Heart left ventricle (tissue), 16 donors: Measurements from ENCODE around the gene IGHMBP2. TPM values are rescaled to one million over a fixed set of nuclear protein-coding genes. Genes with fewer than 3 reads are reported as not detected.
A peak's percentile ranks its signal among the peaks of the same experiment; 100 is the strongest.

Experiments used
- ATAC-seq, 4 donors: fragments of 200-7000 bp; cut with Tn5 transposase; one replicate each; pipeline ENCODE4 v1.9.1; 2020 to 2022; ENCODE audit warnings: moderate library complexity in 4 of 4, mild to moderate bottlenecking in 3 of 4, moderate number of reproducible peaks in 1 of 4
- DNase-seq, 5 donors: peaks; one replicate each; pipeline ENCODE4 v3.0.0-alpha.2; 2020
- H3K27ac ChIP-seq, 12 donors: fragments of 200-600 bp; sonication (generic) in 4 of 12; one replicate each; pipeline versions ENCODE4 v1.5.0 to v1.8.0; 2016 to 2022; ENCODE audit warnings: mild to moderate bottlenecking in 2 of 12
- H3K27me3 ChIP-seq, 9 donors: fragments of 200-600 bp; sonication (generic) in 2 of 9; one replicate each; pipeline versions ENCODE4 v1.5.1 to v1.8.0; 2016 to 2022; ENCODE audit warnings: mild to moderate bottlenecking in 3 of 9
- H3K36me3 ChIP-seq, 9 donors: fragments of 200-600 bp; sonication (generic) in 2 of 9; one replicate each; pipeline versions ENCODE4 v1.5.0 to v1.8.0; 2018 to 2022; ENCODE audit warnings: mild to moderate bottlenecking in 2 of 9
- H3K4me1 ChIP-seq, 12 donors: fragments of 200-600 bp; sonication (generic) in 4 of 12; one replicate each; pipeline versions ENCODE4 v1.5.0 to v1.8.0; 2016 to 2022; ENCODE audit warnings: mild to moderate bottlenecking in 3 of 12
- H3K4me3 ChIP-seq, 12 donors: fragments of 200-600 bp; sonication (generic) in 4 of 12; one replicate each; pipeline versions ENCODE4 v1.5.0 to v1.8.0; 2017 to 2022; ENCODE audit warnings: mild to moderate bottlenecking in 9 of 12, moderate library complexity in 4 of 12
- H3K9me3 ChIP-seq, 12 donors: fragments of 200-600 bp; sonication (generic) in 4 of 12; one replicate each; pipeline versions ENCODE4 v1.5.0 to v1.8.0; 2016 to 2022; ENCODE audit warnings: mild to moderate bottlenecking in 1 of 12
- POLR2A ChIP-seq, 2 donors: fragments of 450-650 bp; IDR thresholded peaks; one replicate each; pipeline ENCODE4 v1.6.1; 2017; ENCODE audit warnings: antibody characterized with exemption in 2 of 2, mild to moderate bottlenecking in 2 of 2, moderate library complexity in 2 of 2
- WGBS, 4 donors: extraction: QIAGEN DNeasy Blood & Tissue Kit in 2 of 4; methylation state at CpG; one replicate each; pipeline versions ENCODE4 v1.1.5 to v1.1.7; 2013 to 2018; 5-methylcytosine and 5-hydroxymethylcytosine counted together
- intact Hi-C, 10 donors: fragments of 100-400 bp; cut with DNase I; formaldehyde crosslinking; loops; one replicate each; pipeline versions ENCODE4 v1.11.1 to v1.14.2; 2022
- polyA plus RNA-seq, 2 donors: library from polyadenylated mRNA; stranded (reverse); fragments of 200-250 nt; gene quantifications; one replicate each; pipeline ENCODE4 v1.2.3, GENCODE V29; 2013
- total RNA-seq, 9 donors: library from RNA; depleted of rRNA in 2 of 9; stranded (reverse); fragments of >200 nt in 2 of 9; fragmentation: NEBNext Ultra II Directional in 3 of 9; extraction: Animal tissue kit (Norgen Biotek cat#: 25700) in 3 of 9; gene quantifications; one replicate each; pipeline versions ENCODE4 v1.1.0 to v1.2.4, GENCODE V29; 2016 to 2023
- TF ChIP-seq, protein P1 (sequence below), 12 donors: fragments of 200-600 bp; sonication (generic) in 4 of 12; IDR thresholded peaks; one replicate each; pipeline versions ENCODE4 v1.5.0 to v1.8.0; 2018 to 2022; ENCODE audit warnings: antibody characterized with exemption in 12 of 12, mild to moderate bottlenecking in 5 of 12
- donor health status: ischemic (EF 13 %, LVEDD 7.1; RV severe dilation, severe dysfunction).
- donor health status: healthy with polysubstance abuse.
- donor health status: DM: no; HTN: yes; CAD: no.
- donor health status: DM: no; HTN: no; CAD: no.
- donor health status: ischemic (EF 25% LVEDD 6.9; RV normal size, moderate dysfunction).
- donor health status: ischemic (EF 25% LVEDD 5.7; RV mildly dilated, moderate dysfunction).
- donor health status: healthy.
- donor health status: DM: yes; HTN: yes; CAD: no.
- donor health status: ischemic (EF 35%, LVEDD 5.7; RV mildly dilated, moderate dysfunction).
- donor health status: nonischemic (EF 11% LVEDD 7.7; RV severe dilation, severe dysfunction).
- donor health status: DM: yes; HTN: yes; CAD: no.
- donor health status: PGD.
- donor health status: ischemic (EF 29% LVEDD 5.4; RV normal size, mild dysfunction).
- donor health status: nonischemic (EF 23%, LVEDD 6.1; RV moderate dilation, normal function).

Gene IGHMBP2
- total and polyA plus RNA-seq, 11 donors: 8.3 to 18.9 (median 12.6) TPM

DNA sequence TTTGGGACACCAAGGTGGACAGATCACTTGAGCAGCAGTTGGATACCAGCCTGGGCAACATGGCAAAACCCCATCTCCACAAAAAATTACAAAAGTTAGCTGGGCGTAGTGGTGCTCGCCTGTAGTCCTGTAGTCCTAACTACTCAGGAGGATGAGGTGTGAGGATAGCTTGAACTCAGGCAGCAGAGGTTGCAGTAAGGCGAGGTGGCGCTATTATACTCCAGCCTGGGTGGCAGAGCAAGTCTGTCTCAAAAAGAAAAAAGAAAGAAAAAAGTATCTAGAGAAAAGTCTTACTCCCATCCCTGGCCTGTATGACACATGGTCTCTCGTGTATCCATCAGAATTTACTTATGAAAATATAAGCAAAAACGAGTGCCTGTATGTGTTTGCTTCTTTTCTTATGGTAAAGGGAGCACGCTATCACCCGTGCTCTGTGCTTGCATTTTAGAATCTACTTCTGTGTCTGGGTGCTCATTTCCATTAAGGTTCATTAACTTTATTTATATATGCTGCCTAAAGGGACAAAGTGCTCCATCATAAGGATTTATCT, 46.6 kb upstream of the IGHMBP2 start:
- Histone ChIP-seq H3K4me3 (no peak overlapping the region), H3K9me3 (no peaks in the 10 kb centered on the region), H3K27ac (peak overlapping the region in 1 of 12 donors; percentile 69), H3K36me3 (no peaks in the 10 kb centered on the region), H3K27me3 (peaks cover 0 to 10% (median 0%) of the 10 kb centered on the region in 9 donors), H3K4me1 (peaks cover 0 to 24% (median 9%) of the 10 kb centered on the region in 12 donors)
- WGBS, 4 donors: 88 to 95% (median 95%) methylated on average over 8 of the region's 8 CpGs
- DNase-seq (no peak), ATAC-seq (no peak)
- intact Hi-C loops: loop anchor here in 2 of 10 donors (10.0 kb wide), 2 partner anchors 242 to 252 kb away; no protein-coding TSS in a partner anchor
- TF ChIP-seq, protein P1, sequence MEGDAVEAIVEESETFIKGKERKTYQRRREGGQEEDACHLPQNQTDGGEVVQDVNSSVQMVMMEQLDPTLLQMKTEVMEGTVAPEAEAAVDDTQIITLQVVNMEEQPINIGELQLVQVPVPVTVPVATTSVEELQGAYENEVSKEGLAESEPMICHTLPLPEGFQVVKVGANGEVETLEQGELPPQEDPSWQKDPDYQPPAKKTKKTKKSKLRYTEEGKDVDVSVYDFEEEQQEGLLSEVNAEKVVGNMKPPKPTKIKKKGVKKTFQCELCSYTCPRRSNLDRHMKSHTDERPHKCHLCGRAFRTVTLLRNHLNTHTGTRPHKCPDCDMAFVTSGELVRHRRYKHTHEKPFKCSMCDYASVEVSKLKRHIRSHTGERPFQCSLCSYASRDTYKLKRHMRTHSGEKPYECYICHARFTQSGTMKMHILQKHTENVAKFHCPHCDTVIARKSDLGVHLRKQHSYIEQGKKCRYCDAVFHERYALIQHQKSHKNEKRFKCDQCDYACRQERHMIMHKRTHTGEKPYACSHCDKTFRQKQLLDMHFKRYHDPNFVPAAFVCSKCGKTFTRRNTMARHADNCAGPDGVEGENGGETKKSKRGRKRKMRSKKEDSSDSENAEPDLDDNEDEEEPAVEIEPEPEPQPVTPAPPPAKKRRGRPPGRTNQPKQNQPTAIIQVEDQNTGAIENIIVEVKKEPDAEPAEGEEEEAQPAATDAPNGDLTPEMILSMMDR (IDR thresholded peaks at IDR 0.05): no peak
- no peak for TF ChIP-seq POLR2A (IDR thresholded peaks at IDR 0.05)

DNA sequence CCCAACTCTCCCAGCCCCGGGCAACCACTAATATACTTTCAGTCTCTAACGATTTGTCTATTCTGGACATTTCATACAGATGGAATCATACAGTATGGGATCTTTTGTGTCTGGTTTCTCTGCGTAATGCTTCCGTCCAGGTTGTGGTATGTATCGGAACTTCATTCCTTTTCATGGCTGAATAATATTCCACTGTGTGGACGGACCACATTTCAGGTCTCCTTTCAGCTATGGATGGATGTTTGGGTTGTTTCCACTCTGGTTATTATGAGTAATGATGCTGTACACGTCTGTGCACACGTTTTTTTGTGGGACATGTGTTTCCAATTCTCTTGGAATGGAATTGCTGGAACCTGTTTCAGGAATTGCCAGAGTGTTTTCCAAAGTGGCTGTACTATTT, 44.6 kb upstream of the IGHMBP2 start:
- peaks cover 0 to 7% (median 0%) of the 10 kb centered on the region in 9 donors for H3K27me3 ChIP-seq
- DNase-seq (no peak), ATAC-seq (no peak)
- WGBS, 4 donors: 83 to 87% (median 86%) methylated on average over 8 of the region's 8 CpGs
- no peak for TF ChIP-seq POLR2A (IDR thresholded peaks at IDR 0.05)
- TF ChIP-seq, protein P1 (IDR thresholded peaks at IDR 0.05): no peak
- H3K27ac ChIP-seq: no peak overlapping the region
- intact Hi-C loops: loop anchor here in 2 of 10 donors (10.0 kb wide), 2 partner anchors 244 to 254 kb away; no protein-coding TSS in a partner anchor
- no peak overlapping the region for H3K4me3 ChIP-seq
- H3K36me3 ChIP-seq: no peaks in the 10 kb centered on the region
- H3K4me1 ChIP-seq: peaks cover 0 to 23% (median 9%) of the 10 kb centered on the region in 12 donors
- H3K9me3 ChIP-seq: peaks cover 0 to 8% (median 2%) of the 10 kb centered on the region in 12 donors

DNA sequence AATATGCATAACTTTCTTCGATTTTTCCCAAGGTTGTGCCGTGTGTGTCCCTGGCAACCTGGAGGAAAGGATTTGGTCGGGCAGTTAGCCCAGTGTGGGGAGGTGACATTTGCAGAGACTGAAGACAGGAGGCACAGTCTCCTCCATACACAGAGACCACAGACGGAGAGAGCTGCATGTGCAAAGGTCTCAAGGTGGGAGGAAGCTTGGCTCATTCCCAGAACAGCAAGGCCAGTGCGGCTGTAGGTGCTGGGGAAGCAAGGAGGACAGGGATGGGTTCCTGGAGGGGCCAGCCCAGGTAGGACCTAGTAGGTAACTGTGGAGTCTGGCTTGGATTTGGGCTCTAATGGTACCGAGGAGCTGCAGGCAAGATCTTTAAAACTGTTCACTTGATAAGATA, 41.3 kb upstream of the IGHMBP2 start:
- H3K36me3 ChIP-seq: no peaks in the 10 kb centered on the region
- no peak for DNase-seq
- H3K27me3 ChIP-seq: no peaks in the 10 kb centered on the region
- peaks cover 0 to 8% (median 2%) of the 10 kb centered on the region in 12 donors for H3K9me3 ChIP-seq
- TF ChIP-seq, protein P1 (IDR thresholded peaks at IDR 0.05): no peak
- TF ChIP-seq POLR2A (IDR thresholded peaks at IDR 0.05): no peak
- H3K27ac ChIP-seq: no peak overlapping the region
- no peak overlapping the region for H3K4me3 ChIP-seq
- no peaks in the 10 kb centered on the region for H3K4me1 ChIP-seq
- WGBS, 4 donors: 79 to 92% (median 89%) methylated on average over 6 of the region's 6 CpGs
- no peak for ATAC-seq
- intact Hi-C loops: loop anchor here in 2 of 10 donors (10.0 kb wide), 1 partner anchor 248 kb away; no protein-coding TSS in a partner anchor

DNA sequence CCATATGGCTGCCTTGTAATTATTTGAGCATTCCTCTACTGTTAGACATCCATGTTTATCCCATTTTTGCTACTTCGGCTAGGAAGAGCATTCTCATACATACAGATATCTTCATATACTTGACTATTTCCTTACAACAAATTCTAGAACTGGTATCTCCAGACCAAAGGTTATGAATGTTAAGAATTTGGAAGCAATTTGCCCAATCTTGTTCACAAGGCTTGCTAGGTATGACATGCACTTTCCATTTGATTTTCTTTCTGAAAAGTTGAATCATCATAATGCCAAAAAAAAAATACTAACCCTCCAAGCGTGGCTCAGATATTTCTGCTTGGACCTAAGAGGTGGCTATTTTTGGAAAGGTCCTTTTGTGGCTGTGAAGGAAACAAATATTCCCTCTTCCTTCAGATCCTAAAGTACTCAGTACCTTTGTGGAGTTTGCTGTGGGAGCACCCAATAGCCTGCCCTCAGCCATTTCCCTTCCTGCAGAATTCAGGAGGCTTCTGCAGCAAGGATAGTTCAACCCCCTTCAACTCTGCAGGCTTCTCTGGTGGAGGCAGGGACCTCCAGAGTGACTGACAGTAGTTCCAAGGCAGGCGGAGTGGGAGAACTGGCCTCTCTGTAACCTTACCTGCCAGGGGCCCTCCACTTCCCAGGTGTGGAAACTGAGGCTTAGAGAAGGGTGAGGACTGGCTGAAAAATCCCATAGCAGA, 40.0 kb upstream of the IGHMBP2 start:
- H3K27ac ChIP-seq: no peak overlapping the region
- 90 to 96% (median 93%) methylated on average over 3 of the region's 3 CpGs for WGBS, 4 donors
- no peak for ATAC-seq

More for the DNA sequence above, 40.0 kb upstream of the IGHMBP2 start:
- H3K27me3 ChIP-seq: no peaks in the 10 kb centered on the region
- intact Hi-C loops: loop anchor here in 2 of 10 donors (10.0 kb wide), 1 partner anchor 249 kb away; no protein-coding TSS in a partner anchor
- DNase-seq: no peak
- no peak overlapping the region for H3K4me3 ChIP-seq
- peaks cover 0 to 8% (median 2%) of the 10 kb centered on the region in 12 donors for H3K9me3 ChIP-seq
- TF ChIP-seq, protein P1 (IDR thresholded peaks at IDR 0.05): no peak
- no peak for TF ChIP-seq POLR2A (IDR thresholded peaks at IDR 0.05)
- H3K4me1 ChIP-seq: no peaks in the 10 kb centered on the region
- H3K36me3 ChIP-seq: no peaks in the 10 kb centered on the region
